H9 (cell line): ENCODE data around the gene AKAP17A. TPM values are rescaled to one million over a fixed set of nuclear protein-coding genes. Genes with fewer than 3 reads are reported as not detected.

ENCODE experiments used
- DNase-seq: peaks from one replicate; pipeline ENCODE4 v3.0.0-alpha.2; 2017
- H2AFZ ChIP-seq: one replicate; pipeline ENCODE4 v1.6.1; 2013; ENCODE audit warnings: mild to moderate bottlenecking, low read length, control low read depth, moderate library complexity
- H2AK5ac ChIP-seq: 2 replicates; pipeline ENCODE4 v1.6.1; 2013; ENCODE audit warnings: low read length, control low read depth, mixed read lengths; ENCODE audit not compliant: insufficient read length
- H2BK120ac ChIP-seq: one replicate; pipeline ENCODE4 v1.6.1; 2013; ENCODE audit warnings: low read depth, mild to moderate bottlenecking, low read length, control low read depth, inconsistent platforms; ENCODE audit not compliant: poor library complexity, severe bottlenecking
- H2BK12ac ChIP-seq: 2 replicates; pipeline ENCODE4 v1.6.1; 2013; ENCODE audit warnings: low read length, control low read depth, mixed read lengths, low read depth; ENCODE audit not compliant: insufficient read length
- H2BK15ac ChIP-seq: 2 replicates; pipeline ENCODE4 v1.6.1; 2013; ENCODE audit warnings: low read depth, low read length, control low read depth
- H2BK20ac ChIP-seq: one replicate; pipeline ENCODE4 v1.6.1; 2013; ENCODE audit warnings: low read depth, mild to moderate bottlenecking, low read length, control low read depth, inconsistent platforms; ENCODE audit not compliant: poor library complexity, severe bottlenecking
- H2BK5ac ChIP-seq: 2 replicates; pipeline ENCODE4 v1.6.1; 2013; ENCODE audit warnings: low read length, control low read depth, mixed read lengths; ENCODE audit not compliant: insufficient read length
- H3K14ac ChIP-seq: 2 replicates; pipeline ENCODE4 v1.6.1; 2013; ENCODE audit warnings: low read length, control low read depth; ENCODE audit not compliant: insufficient read depth
- H3K18ac ChIP-seq: 2 replicates; pipeline ENCODE4 v1.6.1; 2013; ENCODE audit warnings: low read depth, mild to moderate bottlenecking, mixed read lengths, low read length, control low read depth; ENCODE audit not compliant: insufficient read length
- H3K23ac ChIP-seq: 2 replicates; pipeline ENCODE4 v1.6.1; 2013; ENCODE audit warnings: low read length, control low read depth, mixed read lengths, low read depth; ENCODE audit not compliant: insufficient read length
- H3K23me2 ChIP-seq: 2 replicates; pipeline ENCODE4 v1.6.1; 2013; ENCODE audit warnings: low read depth, mild to moderate bottlenecking, mixed read lengths, low read length, control low read depth; ENCODE audit not compliant: insufficient read length, poor library complexity, severe bottlenecking
- H3K27ac ChIP-seq: 2 replicates; pipeline ENCODE4 v1.5.1; 2013; ENCODE audit warnings: low read length, control low read depth, mixed read lengths, low read depth; ENCODE audit not compliant: insufficient read length
- H3K27me3 ChIP-seq: 2 replicates; pipeline ENCODE4 v1.6.1; 2013; ENCODE audit warnings: low read length, control low read depth, inconsistent platforms; ENCODE audit not compliant: insufficient read depth
- H3K4ac ChIP-seq: 2 replicates; pipeline ENCODE4 v1.6.1; 2013; ENCODE audit warnings: low read depth, mild to moderate bottlenecking, control low read depth, inconsistent platforms, low read length, moderate library complexity
- H3K4me1 ChIP-seq: 2 replicates; pipeline ENCODE4 v1.6.1; 2013; ENCODE audit warnings: low read length, control low read depth, inconsistent platforms; ENCODE audit not compliant: insufficient read depth
- H3K4me2 ChIP-seq: 2 replicates; pipeline ENCODE4 v1.6.1; 2013; ENCODE audit warnings: low read length, control low read depth, mixed read lengths; ENCODE audit not compliant: insufficient read length, insufficient read depth
- H3K56ac ChIP-seq: 2 replicates; pipeline ENCODE4 v1.6.1; 2013; ENCODE audit warnings: low read depth, mild to moderate bottlenecking, mixed read lengths, low read length, control low read depth; ENCODE audit not compliant: insufficient read length
- H3K79me1 ChIP-seq: 2 replicates; pipeline ENCODE4 v1.6.1; 2013; ENCODE audit warnings: low read depth, mild to moderate bottlenecking, moderate library complexity, low read length, control low read depth, inconsistent platforms; ENCODE audit not compliant: insufficient read depth, poor library complexity, severe bottlenecking
- H3K79me2 ChIP-seq: 2 replicates; pipeline ENCODE4 v1.6.1; 2013; ENCODE audit warnings: low read length, control low read depth, inconsistent platforms; ENCODE audit not compliant: insufficient read depth
- H3K9ac ChIP-seq: 2 replicates; pipeline ENCODE4 v1.6.1; 2013; ENCODE audit warnings: low read length, control low read depth, mixed read lengths; ENCODE audit not compliant: insufficient read length; ENCODE audit errors: extremely low read depth
- H3K9me3 ChIP-seq: one replicate; pipeline ENCODE4 v1.6.1; 2013; ENCODE audit warnings: low read depth, low read length, inconsistent platforms; ENCODE audit not compliant: control insufficient read depth
- H3T11ph ChIP-seq: one replicate; pipeline ENCODE4 v1.6.1; 2013; ENCODE audit warnings: mild to moderate bottlenecking, low read length, control low read depth, inconsistent platforms
- H4K20me1 ChIP-seq: one replicate; pipeline ENCODE4 v1.6.1; 2013; ENCODE audit not compliant: control insufficient read depth, insufficient read length, insufficient read depth
- H4K5ac ChIP-seq: 2 replicates; pipeline ENCODE4 v1.6.1; 2013; ENCODE audit warnings: low read depth, mild to moderate bottlenecking, mixed read lengths, low read length, control low read depth; ENCODE audit not compliant: insufficient read length
- H4K8ac ChIP-seq: replicated peaks from 2 replicates; pipeline ENCODE4 v1.6.1; 2013; ENCODE audit warnings: low read length, control low read depth, mixed read lengths, low read depth; ENCODE audit not compliant: insufficient read length
- H4K91ac ChIP-seq: 2 replicates; pipeline ENCODE4 v1.6.1; 2013; ENCODE audit warnings: low read depth, mild to moderate bottlenecking, moderate library complexity, mixed read lengths, low read length, control low read depth; ENCODE audit not compliant: insufficient read length
- H3K27ac Mint-ChIP-seq, 3 experiments: 2 replicates in 2 of 3; 3 replicates in 1 of 3; pipeline ENCODE4 v1.8.0; 2020 to 2021; ENCODE audit warnings: mixed read lengths in 3 of 3, mild to moderate bottlenecking in 1 of 3, moderate library complexity in 1 of 3
- H3K27me3 Mint-ChIP-seq: 2 replicates; pipeline ENCODE4 v1.8.0; 2021; ENCODE audit warnings: low read depth, mild to moderate bottlenecking, moderate library complexity, mixed read lengths
- H3K36me3 Mint-ChIP-seq, 3 experiments: 2 replicates in 2 of 3; 3 replicates in 1 of 3; pipeline ENCODE4 v1.8.0; 2020 to 2021; ENCODE audit warnings: low read depth in 3 of 3, mixed read lengths in 3 of 3; ENCODE audit not compliant: insufficient read depth in 1 of 3
- H3K4me1 Mint-ChIP-seq, 2 experiments: 2 replicates each; pipeline ENCODE4 v1.8.0; 2020; ENCODE audit warnings: mixed read lengths in 2 of 2
- H3K4me3 Mint-ChIP-seq, 2 experiments: 2 replicates in 1 of 2; 3 replicates in 1 of 2; pipeline ENCODE4 v1.8.0; 2020 to 2021; ENCODE audit warnings: mild to moderate bottlenecking in 2 of 2, mixed read lengths in 2 of 2, moderate library complexity in 1 of 2
- H3K9me3 Mint-ChIP-seq, 2 experiments: 2 replicates in 1 of 2; 3 replicates in 1 of 2; pipeline ENCODE4 v1.8.0; 2020; ENCODE audit warnings: mild to moderate bottlenecking in 2 of 2, mixed read lengths in 2 of 2, moderate library complexity in 1 of 2
- CTCF ChIP-seq: fragments of 200-600 bp; sonication (generic); conservative IDR thresholded peaks from 3 replicates; pipeline ENCODE4 v1.8.0; 2021; ENCODE audit warnings: antibody characterized with exemption, mild to moderate bottlenecking
- WGBS: extraction: QIAGEN DNeasy Blood & Tissue Kit; methylation state at CpG from one replicate; pipeline ENCODE4 v1.1.7; 2013; ENCODE audit warnings: missing lambda C conversion rate, low lambda C conversion rate, mixed read lengths; ENCODE audit not compliant: insufficient read length; ENCODE audit errors: extremely low coverage; 5-methylcytosine and 5-hydroxymethylcytosine counted together
- total RNA-seq: library from RNA; stranded (reverse); gene quantifications from 2 replicates; pipeline ENCODE4 v1.2.1, GENCODE V29; 2021

Gene AKAP17A
- total RNA-seq, 1 experiment from 2014 or later = 39.7 TPM

GRCh38 chrX:1609311-1609710 lies 17.9 kb downstream of the AKAP17A start:
- Histone ChIP-seq H4K5ac (no peak overlapping the region), H4K91ac (no peak overlapping the region), H2BK120ac (no peak overlapping the region), H3K23ac (no peak overlapping the region), H2BK15ac (no peak overlapping the region), H3K4me1 (no peaks in the 10 kb centered on the region), H3K18ac (no peak overlapping the region), H3K4ac (no peak overlapping the region), H3K9me3 (no peaks in the 10 kb centered on the region), H2AK5ac (no peak overlapping the region), H4K8ac (no peak overlapping the region), H3K14ac (no peak overlapping the region), H3K27me3 (no peaks in the 10 kb centered on the region), H3K4me2 (no peak overlapping the region), H3K9ac (no peak overlapping the region), H3K27ac (no peak overlapping the region), H4K20me1 (no peaks in the 10 kb centered on the region), H3K79me2 (no peaks in the 10 kb centered on the region), H2BK5ac (no peak overlapping the region), H2BK20ac (no peak overlapping the region), H2AFZ (no peak overlapping the region), H3T11ph (no peak overlapping the region), H3K79me1 (no peaks in the 10 kb centered on the region), H2BK12ac (no peak overlapping the region), H3K23me2 (no peaks in the 10 kb centered on the region), H3K56ac (no peak overlapping the region)
- WGBS = no CpG with 5 or more reads among the region's 11 CpGs
- DNase-seq = no peak
- Mint-ChIP-seq H3K4me3 (no peak overlapping the region), H3K4me1 (no peaks in the 10 kb centered on the region), H3K27me3 (peaks cover 4% of the 10 kb centered on the region), H3K27ac (no peak overlapping the region; a peak in 1 of 7 replicates), H3K36me3 (peaks cover 0 to 8% (median 0%) of the 10 kb centered on the region in 3 experiments; a peak in 3 of 7 replicates), H3K9me3 (no peaks in the 10 kb centered on the region; a peak in 1 of 5 replicates)
- no peak for TF ChIP-seq CTCF
